ENCODE measurements around the gene ZC3H7A.

The ZC3H7A gene

GRCh38 chr16:11743308-11744074, 53.6 kb downstream of the ZC3H7A start (continued):
- TF ChIP-seq ZBTB10 (tag by site-specific recombination; IDR thresholded peaks at IDR 0.05) (no peak), ZBTB8A (tag by site-specific recombination; IDR thresholded peaks at IDR 0.05) (no peak), ZNF214 (tag by site-specific recombination; IDR thresholded peaks at IDR 0.05; ENCODE audit: borderline replicate concordance) (no peak), ZNF266 (tag by site-specific recombination; IDR thresholded peaks at IDR 0.05; ENCODE audit: low read depth) (no peak), ZNF600 (tag by site-specific recombination; IDR thresholded peaks at IDR 0.05) (no peak; the same call in 1 of the 2 replicates), ZNF449 (tag by site-specific recombination; IDR thresholded peaks at IDR 0.05) (0 out of 2 replicates have a peak, but pooled peaks have one; percentile 60), ZNF48 (tag by site-specific recombination; IDR thresholded peaks at IDR 0.05) (no peak), ZNF530 (tag by site-specific recombination; IDR thresholded peaks at IDR 0.05; ENCODE audit: low read depth) (no peak), ZFP3 (tag by site-specific recombination; IDR thresholded peaks at IDR 0.05; ENCODE audit: low read depth) (no peak), ZBTB48 (tag by site-specific recombination; IDR thresholded peaks at IDR 0.05) (no peak), HOXD13 (CRISPR knock-in tag; IDR thresholded peaks at IDR 0.05; ENCODE audit: borderline replicate concordance) (no peak), GFI1B (tag by site-specific recombination; IDR thresholded peaks at IDR 0.05) (0 out of 2 replicates have a peak, but pooled peaks have one; percentile 1), ZSCAN18 (tag by site-specific recombination; IDR thresholded peaks at IDR 0.05) (no peak), KLF16 (tag by site-specific recombination; IDR thresholded peaks at IDR 0.05) (no peak), ZNF211 (tag by site-specific recombination; IDR thresholded peaks at IDR 0.05; ENCODE audit: low read depth) (no peak), ZXDB (tag by site-specific recombination; IDR thresholded peaks at IDR 0.05) (0 out of 2 replicates have a peak, but pooled peaks have one; percentile 7), ZNF391 (tag by site-specific recombination; IDR thresholded peaks at IDR 0.05; ENCODE audit: borderline replicate concordance, low read depth) (no peak), ZNF580 (tag by site-specific recombination; IDR thresholded peaks at IDR 0.05) (no peak), ZNF623 (tag by site-specific recombination; IDR thresholded peaks at IDR 0.05) (no peak), ZNF146 (tag by site-specific recombination; IDR thresholded peaks at IDR 0.05) (no peak), ZNF692 (tag by site-specific recombination; IDR thresholded peaks at IDR 0.05) (no peak), ZFP41 (tag by site-specific recombination; IDR thresholded peaks at IDR 0.05; ENCODE audit: borderline replicate concordance) (no peak), MYNN (tag by site-specific recombination; IDR thresholded peaks at IDR 0.05; ENCODE audit: borderline replicate concordance) (no peak), SCRT2 (tag by site-specific recombination; IDR thresholded peaks at IDR 0.05) (no peak), SCRT1 (tag by site-specific recombination; IDR thresholded peaks at IDR 0.05; ENCODE audit: borderline replicate concordance) (no peak), ZNF626 (tag by site-specific recombination; IDR thresholded peaks at IDR 0.05) (no peak), ZNF776 (tag by site-specific recombination; IDR thresholded peaks at IDR 0.05; ENCODE audit: borderline replicate concordance) (no peak), SETDB1 (IDR thresholded peaks at IDR 0.05; ENCODE audit: insufficient read length, low read length) (no peak), ZNF148 (tag by site-specific recombination; IDR thresholded peaks at IDR 0.05; ENCODE audit: borderline replicate concordance) (no peak), SALL2 (tag by site-specific recombination; IDR thresholded peaks at IDR 0.05; ENCODE audit: borderline replicate concordance) (no peak)
